NCI-H128 (cell line): ENCODE data around the gene NPLOC4.

Source experiments
- DNase-seq: peaks from one replicate; lab custom pipeline; 2025; ENCODE audit not compliant: unreplicated experiment; lab: John Stamatoyannopoulos, UW

The NPLOC4 gene

DNA sequence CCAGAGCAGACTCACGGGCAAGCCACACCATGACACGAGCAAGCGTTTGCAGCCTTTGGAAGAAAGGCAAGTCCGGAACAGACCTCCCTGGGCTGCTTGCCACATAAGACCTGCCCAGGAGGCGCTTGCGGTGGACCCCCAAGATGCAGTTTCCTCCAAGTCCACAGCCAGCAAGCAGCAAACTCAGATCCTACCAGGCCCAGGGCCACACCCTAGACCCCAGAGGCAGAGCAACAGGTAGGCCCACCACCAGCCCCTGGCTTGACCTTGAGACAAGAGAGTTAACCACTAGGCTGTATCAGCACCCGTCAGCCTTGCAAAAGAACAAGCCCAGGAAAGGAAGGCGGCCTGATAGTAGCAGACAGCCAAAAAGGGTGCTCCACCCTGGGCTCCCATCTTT is 87.1 kb downstream of the NPLOC4 start:
- DNase-seq = no peak

DNA sequence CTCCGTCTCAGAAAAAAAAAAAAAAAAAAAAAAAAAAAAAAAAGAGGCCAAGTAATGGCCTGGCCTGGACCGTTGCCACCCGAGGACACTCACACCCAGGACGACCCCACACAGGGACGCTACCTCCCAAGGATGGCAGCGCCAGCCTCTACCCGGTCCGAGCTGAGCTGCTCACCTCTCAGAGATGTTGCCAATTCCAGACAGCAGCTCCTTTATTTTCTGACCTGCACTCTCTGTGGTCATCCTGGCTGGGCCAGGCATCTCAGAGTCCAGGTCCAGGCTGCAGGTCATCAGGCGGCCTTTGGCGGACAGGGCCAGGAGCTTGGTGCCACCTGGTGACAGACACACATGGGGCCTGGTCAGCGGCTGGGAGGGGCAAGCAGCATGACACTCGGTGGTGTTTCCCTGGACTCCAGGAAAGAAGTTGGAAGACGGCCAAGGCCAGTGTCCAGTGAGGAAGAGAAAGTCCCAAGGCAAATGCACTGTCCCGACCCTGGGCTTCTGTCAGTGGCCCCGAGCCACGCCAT is 87.8 kb downstream of the NPLOC4 start:
- no peak for DNase-seq

- DNase-seq = no peak
Measured at GRCh38 chr17:81547614-81547982, 89.3 kb downstream of the NPLOC4 start.

DNA sequence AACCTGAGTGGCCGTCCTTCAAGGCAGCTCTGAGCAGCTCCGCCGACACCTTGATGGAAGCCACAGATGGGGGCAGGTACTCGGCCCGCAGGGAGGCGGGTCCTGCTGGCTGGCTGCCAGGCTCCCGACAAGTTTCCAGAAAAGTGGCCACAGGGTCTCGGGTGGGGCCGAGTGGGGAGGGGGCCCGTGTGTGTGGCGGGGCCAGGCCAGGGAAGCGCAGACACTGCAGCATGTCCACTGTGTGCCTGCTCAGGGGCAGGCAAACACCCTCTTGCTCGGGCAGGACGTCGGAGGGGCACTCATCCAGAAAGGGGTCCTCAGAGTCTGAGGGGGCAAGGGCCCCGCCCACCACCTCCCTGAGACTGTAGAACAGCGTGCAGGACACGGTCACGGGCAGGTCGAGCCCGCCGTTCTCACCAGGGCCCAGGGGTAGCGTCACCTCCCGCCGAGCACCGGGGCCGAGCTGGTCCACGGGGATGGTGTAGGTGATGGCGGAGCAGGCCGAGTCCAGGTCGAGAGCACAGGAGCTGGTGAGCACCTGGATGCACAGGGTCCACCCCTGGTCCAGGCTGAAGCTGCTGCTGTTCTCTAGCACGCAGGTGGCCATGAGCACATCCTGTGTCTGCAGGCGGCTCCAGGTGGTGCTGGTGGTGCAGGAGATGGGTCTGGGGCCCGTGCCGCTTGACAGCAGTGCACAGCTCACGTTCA is 89.9 kb downstream of the NPLOC4 start:
- no peak for DNase-seq

- DNase-seq = no peak
Measured at GRCh38 chr17:81545160-81545949, 91.6 kb downstream of the NPLOC4 start.

DNA sequence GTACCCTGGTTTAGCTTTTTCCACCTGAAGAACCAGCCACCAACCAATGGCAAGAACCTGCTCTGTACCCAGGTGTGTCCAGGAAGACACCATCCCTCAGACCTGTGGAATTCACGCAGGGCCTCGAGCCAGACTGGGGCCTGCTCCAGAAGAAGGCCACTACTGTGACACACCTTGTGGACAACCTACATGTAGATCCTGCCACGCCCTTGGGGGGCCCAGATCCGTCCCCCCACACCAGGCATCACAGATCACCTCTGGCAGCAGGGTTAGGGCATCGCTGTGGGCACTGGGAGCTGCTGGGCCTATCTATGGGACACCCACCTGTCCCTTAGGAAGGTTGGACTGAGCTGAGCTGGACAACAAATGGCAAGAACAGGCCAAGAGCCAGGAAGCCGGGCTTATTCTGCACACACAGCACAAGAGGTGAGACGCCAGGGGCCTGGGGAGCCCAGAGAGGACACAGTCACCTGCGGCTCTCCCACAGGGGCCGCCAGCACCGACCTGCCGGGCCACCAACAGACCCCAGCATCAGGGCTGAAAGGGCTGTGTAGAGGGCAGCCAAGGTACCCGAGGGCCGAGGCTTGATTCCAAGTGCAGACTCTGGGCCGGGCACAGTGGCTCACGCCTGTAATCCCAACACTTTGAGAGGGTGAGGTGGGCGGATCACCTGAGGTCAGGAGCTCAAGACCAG is 92.5 kb downstream of the NPLOC4 start:
- no peak for DNase-seq

DNA sequence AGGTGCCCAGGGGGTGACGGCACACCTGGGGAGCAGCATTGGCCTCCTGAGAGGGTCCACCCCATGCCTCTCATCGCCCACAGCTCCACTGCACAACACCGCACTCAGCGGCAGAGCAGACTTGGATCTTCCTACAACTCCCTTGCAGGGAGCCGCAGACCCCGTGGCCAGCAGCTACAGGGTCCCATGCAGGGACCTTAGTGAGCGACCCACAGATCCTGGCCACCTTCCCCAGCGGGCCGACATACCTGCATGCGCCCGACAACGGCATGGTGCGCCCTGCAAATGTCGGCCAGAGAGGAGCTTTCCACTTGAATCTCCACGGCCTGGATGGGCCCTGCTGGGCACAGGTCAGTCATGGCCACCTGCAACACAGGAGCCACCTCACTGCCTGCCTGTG is 93.2 kb downstream of the NPLOC4 start:
- DNase-seq = no peak

DNA sequence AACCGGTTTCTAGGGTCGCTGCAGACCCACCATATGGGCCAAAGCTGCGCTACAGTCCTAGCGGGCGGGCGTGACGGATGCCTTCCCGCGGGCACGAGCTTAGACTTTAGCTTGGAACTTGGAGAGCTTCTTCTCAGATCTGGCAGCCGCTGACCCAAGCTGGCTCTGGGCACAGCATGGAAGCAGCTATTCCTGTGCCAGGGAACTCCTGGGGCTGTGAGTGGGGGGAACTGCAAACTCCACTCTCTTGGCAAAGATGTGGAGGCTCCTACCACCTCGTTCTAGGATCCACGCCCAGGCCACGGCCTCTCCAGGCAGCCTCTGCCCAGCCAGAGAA is 93.6 kb downstream of the NPLOC4 start:
- no peak for DNase-seq

DNA sequence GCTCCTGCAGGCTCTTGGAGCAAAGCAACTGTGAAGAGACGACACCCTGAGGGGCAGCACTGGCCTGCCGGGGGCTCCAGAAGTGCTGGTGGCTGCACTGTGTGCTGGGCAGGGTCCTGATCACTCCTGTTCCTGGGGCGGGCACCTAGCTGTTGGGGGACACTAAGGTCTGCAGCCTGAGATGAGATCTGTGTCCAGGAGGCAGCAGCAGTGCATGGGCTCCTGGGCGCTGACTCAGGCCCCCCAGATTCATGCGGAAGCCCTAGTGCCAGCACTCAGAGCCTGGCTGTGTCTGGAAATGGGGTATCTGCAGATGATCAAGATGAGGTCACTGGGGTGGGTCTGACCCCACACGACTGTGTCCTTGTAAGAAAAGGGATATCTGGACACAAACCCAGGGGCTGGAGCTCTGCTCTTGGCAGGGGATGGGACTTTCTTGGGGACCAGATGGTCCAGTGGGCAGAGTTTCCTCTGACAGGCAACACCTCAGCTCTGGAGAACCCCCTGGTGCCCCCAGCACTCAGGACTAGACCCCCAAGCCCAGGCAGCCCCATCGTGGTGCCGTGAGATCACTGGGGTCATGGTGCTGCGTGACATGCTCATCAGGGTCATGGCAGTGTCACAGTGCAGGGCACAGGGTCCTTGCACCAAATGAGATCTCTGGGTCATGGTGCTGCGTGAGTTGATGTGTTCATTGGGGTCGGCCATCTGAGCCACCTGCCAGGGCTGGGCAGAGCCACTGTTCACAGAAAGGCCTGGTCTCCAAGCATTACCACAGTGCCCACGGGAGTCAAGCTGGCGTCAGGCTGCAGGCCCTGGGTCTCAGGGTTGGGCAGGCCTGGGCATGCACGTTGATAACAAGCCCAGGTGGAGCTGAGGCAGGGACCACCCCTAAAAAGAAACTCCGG is 94.2 kb downstream of the NPLOC4 start:
- DNase-seq = no peak

- no peak for DNase-seq
Measured at GRCh38 chr17:81541123-81541522, 95.8 kb downstream of the NPLOC4 start.

DNA sequence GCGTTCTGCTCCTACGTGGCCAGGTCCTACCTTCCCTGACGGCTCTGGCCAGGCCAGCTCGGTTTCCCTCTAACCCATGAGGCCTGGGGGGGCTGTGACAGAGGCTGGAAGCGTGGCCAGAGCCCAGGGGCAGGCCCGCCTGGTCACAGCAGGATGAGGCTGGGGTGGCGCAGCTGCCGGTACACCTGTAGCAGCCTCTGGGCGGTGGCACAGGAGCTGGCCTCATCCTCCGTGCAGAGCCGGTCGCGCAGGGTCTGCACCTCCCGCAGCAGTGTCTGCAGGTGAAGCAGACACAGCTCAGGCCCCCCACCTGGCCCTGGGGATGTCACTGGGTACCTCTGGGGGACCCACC is 96.3 kb downstream of the NPLOC4 start:
- DNase-seq = no peak

- no peak for DNase-seq
Measured at GRCh38 chr17:81539961-81540675, 96.8 kb downstream of the NPLOC4 start.

DNA sequence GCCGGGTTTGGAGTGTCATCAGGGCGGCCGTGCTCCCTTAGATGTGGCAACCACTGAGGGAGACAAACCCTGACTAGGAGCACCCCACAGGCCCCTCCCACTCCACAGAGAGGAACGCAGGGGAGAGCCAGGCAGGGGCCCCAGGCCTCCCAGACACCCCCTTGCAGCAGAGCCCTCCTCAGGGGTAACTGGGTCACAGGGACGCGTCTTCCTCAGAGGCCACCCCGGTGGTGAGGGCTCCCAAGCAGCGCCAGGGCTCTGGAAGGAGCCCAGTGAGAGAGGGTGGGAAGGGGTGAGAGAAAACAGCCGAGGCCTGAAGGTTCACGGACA is 97.4 kb downstream of the NPLOC4 start:
- no peak for DNase-seq

GRCh38 chr17:81538651-81539570 is 98.0 kb downstream of the NPLOC4 start:
- no peak for DNase-seq

DNA sequence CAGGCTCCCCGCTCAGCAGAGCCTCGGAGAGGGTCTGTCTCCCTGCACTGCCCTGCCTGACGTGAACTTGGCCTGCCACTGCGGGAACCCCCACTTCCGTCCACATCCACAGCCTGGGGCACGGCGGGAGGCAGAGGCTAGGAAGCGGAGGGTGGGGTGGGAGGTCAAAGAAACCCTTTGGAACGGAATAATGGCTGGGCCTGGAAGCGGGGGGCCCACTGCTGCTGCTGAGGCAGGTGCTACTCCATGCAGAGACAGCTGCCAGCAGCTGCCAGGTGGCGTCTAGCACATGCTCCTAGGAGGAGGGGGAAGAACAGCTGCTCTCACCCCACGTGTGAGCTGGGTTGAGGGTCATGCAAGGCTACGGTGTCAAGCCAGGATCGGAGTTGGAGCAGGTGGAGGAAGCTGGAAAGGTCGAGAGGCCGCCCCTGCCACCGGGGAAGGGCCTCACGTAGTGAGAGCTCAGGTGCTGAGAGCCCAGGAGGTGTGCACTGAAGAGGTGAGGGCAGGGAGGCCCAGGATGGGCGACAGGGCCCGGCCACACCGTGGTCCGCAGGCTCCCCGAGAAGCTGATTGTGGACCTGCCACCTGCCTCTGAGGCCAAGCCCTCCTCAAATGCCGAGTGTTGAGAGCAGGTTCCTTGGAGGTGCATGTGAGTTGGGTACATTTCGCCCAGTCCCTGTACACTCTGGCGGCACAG is 98.9 kb downstream of the NPLOC4 start:
- DNase-seq = peak; percentile 61

DNA sequence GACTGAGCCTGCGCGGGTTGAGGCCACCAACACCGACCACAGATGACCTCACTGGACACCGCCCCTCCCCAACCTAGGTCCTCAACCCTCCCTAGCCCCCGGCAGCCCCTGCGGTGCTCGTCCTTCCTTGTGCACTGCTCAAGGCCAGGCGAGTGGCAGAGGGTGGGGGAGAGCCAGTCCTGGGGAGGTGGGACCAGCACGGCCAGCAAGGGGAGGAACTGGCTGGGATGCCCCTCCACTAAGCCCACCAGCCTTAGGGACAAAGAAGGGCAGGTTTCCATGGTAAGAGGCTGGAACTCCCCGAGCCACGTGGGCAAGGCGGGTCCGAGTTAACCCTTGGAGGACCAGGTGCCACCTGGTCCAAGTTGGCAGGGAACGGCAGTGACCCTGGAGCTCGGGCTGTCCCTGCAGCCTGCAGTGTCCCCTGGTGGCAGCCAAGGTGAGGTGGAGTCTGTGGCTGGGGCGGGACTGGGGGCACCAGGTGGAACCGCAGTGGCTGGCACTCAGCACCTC is 99.5 kb downstream of the NPLOC4 start:
- DNase-seq = peak; percentile 51

DNA sequence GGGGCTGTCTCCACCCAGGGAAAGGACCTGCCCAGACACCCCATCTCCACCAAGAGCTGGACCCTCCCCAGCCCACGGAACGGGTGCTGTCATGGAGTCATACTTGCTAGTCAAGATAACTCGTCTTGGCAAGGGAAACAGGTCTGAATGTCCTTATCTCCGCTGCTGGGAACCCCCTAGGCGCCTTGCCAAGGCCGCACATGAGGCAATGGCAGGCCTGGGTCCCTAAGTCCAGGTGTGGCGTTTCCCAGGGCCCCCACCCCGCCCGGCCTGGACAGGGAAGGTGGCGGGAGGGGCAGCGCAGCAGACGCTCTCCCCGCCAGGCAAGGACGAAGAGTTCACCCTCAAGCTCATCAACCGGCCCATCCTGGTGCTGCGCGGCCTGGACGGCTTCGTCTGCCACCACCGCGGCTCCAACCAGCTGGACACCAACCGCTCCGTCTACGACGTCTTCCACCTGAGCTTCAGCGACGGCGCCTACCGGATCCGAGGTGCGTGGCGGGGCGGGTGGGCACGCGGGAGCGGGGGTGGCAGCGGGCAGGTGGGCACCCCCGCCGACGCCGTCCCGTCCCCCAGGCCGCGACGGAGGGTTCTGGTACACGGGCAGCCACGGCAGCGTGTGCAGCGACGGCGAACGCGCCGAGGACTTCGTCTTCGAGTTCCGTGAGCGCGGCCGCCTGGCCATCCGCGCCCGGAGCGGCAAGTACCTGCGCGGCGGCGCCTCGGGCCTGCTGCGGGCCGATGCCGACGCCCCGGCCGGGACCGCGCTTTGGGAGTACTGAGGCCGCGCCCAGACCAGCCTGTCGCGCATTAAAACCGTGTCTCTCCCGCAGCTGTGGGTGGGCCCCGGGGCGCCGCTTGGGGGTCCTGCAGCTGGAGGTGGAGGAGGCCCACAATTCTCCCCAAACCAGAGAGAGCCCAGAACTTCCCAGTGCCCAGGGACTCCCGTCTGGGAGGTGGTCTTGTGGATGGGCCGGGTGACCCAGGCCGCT is 100.3 kb downstream of the NPLOC4 start:
- no peak for DNase-seq
